Activated CD4-positive, CD25-positive, alpha-beta regulatory T cell treated with anti-CD3 and anti-CD28 coated beads, Interleukin-2, amount 50 U/mL, for 16 hours (primary cell): ENCODE data around the gene ERVMER34-1.

Experiments used
- DNase-seq: peaks from one replicate; pipeline ENCODE4 v3.0.0-alpha.2; 2020; ENCODE audit warnings: low read depth, low spot score

ERVMER34-1 gene

GRCh38 chr4:52718123-52718522, 33.1 kb downstream of the ERVMER34-1 start:
- DNase-seq = no peak

DNA sequence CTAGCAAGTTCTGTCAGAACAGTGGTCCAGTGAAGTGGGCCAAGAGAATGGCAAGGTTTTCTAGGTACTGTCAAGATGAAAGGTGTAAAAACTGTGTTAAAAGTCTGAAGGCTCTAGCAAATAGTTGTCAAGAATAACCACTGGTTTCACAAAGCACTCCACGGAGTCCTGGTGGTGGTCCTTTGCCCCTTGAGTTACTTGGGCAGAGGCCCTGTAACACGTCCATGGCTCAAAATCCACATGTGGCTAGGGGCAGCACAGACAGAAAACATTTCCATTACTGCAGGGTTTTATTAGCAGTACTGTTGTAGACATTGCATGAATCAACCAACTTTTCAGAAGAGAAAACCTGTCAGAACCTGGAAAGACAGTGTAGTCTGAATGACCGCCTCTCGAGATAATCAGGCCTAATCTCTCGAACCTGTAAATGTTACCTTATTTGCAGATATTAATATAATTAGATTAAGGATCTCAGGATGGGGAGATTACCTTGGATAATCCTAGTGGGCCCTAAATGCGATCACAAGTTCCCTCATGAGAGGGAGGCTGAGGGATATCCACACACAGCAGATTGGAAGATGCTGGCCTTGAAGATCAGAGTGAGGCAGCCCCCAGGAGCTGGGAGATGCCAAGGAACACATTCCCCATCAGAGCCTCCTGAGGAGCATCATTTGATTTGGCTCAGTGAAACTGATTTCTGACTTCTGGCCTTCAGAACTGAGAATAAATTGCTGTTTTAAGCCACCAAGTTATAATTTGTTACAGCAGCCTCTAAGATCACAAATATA, 34.7 kb downstream of the ERVMER34-1 start:
- DNase-seq = no peak

DNA sequence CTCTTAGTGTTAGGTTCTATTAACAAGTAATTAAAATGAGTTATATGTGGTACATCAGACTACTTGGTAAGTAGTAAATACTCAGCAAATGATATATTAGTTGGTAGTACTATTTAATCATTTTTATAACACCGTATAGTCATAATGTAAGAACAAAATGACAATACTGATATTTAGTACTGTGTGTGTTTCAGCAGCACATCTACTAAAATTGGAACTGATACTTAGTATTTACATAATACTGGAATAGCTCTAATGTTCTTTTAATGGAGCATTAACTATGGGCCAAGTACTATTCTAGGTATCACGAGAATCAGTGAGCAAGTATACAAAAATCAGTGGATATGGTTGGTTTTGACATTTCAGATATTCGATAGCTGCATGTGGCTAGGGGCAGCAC, 35.3 kb downstream of the ERVMER34-1 start:
- no peak for DNase-seq

GRCh38 chr4:52715255-52715897, 35.8 kb downstream of the ERVMER34-1 start:
- DNase-seq = no peak

DNA sequence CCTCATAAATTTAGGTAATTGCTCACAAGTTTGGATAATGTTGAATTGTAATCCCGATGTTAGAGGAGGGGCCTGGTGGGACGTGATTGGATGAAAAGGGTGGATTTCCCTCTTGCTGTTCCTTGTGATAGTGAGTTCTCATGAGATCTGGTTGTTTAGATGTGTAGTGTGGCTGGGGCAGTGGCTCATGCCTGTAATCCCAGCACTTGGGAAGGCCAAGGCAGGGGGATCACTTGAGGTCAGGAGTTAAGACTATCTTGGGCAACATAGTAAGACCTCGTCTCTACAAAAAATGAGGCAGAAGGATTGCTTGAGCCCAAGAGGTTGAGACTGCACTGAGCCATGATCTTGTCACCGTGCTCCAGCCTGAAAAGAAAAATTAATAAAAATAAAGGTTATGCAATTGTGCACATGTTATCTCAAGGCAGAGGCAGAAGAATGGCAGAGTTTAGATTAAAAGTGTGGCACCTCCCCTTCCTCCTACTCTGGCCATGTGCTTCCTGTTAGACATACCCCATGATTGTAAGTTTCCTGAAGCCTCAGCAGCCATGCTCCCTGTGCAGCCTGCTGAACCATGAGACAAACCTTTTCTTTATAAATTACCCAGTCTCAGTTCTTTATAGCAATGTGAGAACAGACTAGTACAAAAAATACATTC, 36.5 kb downstream of the ERVMER34-1 start:
- no peak for DNase-seq

DNA sequence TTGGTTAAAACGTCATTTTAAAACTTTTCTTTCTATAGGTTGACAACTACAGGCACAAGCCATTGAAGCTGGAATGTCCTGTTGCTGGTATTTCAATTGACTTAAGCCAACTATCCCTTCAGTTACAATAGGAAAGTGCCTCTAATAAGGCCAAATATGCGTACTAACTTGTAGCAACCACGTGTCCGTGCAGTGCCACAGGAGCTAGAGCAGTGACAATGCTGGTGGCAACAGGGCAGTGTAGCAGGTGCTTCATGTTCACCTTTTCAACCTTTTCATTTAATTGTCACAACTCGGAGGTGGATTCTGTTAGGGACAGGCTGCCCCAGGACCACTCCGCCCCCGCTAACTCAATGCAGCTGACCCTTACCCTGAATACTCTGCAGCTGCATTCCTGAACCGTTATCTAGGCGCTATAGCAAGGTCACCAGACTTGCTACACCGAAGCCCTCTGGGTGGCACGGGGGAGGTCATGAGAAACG, 37.7 kb downstream of the ERVMER34-1 start:
- DNase-seq = no peak

- peak; percentile 89 for DNase-seq
Observed at GRCh38 chr4:52712251-52713130, 38.7 kb downstream of the ERVMER34-1 start.

DNA sequence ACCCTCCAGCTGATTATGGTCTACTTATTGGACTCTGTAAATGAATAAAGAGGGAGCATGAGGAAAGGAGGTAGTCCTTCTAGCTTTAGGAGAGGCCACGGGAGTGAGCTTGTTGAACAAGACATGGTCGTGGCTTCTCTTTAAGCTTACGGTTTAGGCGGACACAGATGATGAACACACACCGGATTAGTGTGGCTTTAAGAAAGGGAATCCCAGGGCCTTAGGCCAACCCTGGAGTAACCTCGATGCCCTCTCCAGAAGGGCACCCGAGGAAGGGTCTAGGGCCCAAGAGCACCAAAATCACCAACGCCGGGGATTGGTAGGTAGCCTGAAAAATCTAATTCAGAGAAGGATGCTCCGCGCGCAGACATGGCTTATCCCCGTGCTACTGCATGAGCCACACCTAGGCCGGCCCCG, 39.4 kb downstream of the ERVMER34-1 start:
- DNase-seq = no peak

DNA sequence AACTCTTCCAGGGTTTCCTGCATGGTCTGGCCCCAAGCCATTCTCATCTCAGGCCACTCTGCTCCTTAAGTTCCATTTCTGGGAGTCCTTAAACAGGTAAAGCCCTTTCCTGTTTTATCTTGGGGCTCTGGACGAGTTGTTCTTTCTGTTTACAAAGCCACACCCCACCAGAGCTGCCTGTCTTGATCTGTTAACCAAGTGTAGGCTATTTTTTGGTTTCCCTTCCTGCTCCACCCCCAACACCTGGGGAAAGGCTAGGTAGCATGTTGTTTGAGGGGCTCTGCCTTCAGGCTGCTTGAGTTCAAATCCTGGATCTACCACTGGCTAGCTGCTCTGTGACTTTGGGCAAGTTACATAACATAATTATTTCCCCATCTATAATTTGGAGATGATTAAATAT, 40.0 kb downstream of the ERVMER34-1 start:
- no peak for DNase-seq

GRCh38 chr4:52709155-52709554, 42.1 kb downstream of the ERVMER34-1 start:
- DNase-seq = no peak

DNA sequence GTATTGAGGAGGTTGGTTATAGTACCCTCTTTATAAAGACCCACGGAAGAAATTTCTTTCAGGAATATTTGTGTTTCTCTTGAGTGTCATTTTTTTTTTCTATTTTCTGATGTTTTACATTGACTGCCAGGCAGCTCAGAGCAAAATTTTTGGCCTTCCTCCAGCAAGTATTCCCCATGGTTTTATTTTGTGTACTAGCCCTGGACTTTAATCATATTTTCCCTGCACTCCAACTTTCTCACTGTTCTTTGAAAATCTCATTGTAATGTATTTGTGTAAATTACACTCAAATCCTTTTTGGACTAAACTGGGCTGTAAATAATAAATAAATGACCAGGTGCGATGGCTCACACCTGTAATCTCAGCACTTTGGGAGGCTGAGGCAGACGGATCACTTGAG, 46.6 kb downstream of the ERVMER34-1 start:
- DNase-seq = no peak

GRCh38 chr4:52704133-52704532, 47.1 kb downstream of the ERVMER34-1 start:
- DNase-seq = no peak

- DNase-seq = no peak
Observed at GRCh38 chr4:52701207-52701606, 50.0 kb downstream of the ERVMER34-1 start.

GRCh38 chr4:52694936-52695335, 56.3 kb downstream of the ERVMER34-1 start:
- DNase-seq = no peak

DNA sequence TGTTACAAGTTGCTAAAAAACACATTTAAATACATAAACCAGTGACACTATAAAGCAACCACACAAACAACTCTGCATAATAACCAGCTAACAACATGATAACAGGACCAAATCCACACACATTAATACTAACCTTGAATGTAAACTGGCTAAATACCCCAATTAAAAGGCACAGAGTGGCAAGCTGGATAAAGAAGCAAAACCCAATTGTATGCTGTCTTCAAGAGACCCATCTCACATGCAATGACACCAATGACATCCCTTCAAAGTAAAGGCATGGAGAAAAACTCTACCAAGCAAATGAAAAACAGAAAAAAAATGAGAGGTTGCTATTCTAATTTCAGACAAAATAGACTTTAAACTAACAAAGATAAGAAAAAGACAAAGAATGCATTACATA, 57.7 kb downstream of the ERVMER34-1 start:
- no peak for DNase-seq
